KMS-11 (cell line): Measurements from ENCODE around the gene GPR142.

Experiments used
- H2AFZ ChIP-seq: fragments of 200-600 bp; sonication (generic); 2 replicates; pipeline ENCODE4 v1.6.1; 2016; ENCODE audit warnings: antibody characterized with exemption, mixed run types, low read depth
- H3K27ac ChIP-seq: fragments of 200-600 bp; sonication (generic); 2 replicates; pipeline ENCODE4 v1.6.1; 2016; ENCODE audit warnings: mild to moderate bottlenecking, mixed run types
- H3K27me3 ChIP-seq: fragments of 200-600 bp; sonication (generic); 2 replicates; pipeline ENCODE4 v1.6.1; 2017; ENCODE audit warnings: mild to moderate bottlenecking, low read depth, mixed run types, moderate library complexity; ENCODE audit not compliant: insufficient read depth
- H3K36me3 ChIP-seq: fragments of 200-600 bp; sonication (generic); 2 replicates; pipeline ENCODE4 v1.6.1; 2017; ENCODE audit warnings: mild to moderate bottlenecking, mixed run types; ENCODE audit not compliant: insufficient read depth
- H3K4me1 ChIP-seq: fragments of 200-600 bp; sonication (generic); 2 replicates; pipeline ENCODE4 v1.6.1; 2016; ENCODE audit warnings: mild to moderate bottlenecking, low read depth, mixed run types; ENCODE audit not compliant: poor library complexity, severe bottlenecking
- H3K4me2 ChIP-seq: fragments of 200-600 bp; sonication (generic); 2 replicates; pipeline ENCODE4 v1.7.0; 2016; ENCODE audit warnings: mild to moderate bottlenecking, mixed run types
- H3K4me3 ChIP-seq: fragments of 200-600 bp; sonication (generic); IDR thresholded peaks from 2 replicates; pipeline ENCODE4 v1.6.1; 2017; ENCODE audit warnings: low read depth, low read length, mixed read lengths; ENCODE audit not compliant: insufficient read depth
- H3K79me2 ChIP-seq: fragments of 200-600 bp; sonication (generic); 2 replicates; pipeline ENCODE4 v1.6.1; 2016; ENCODE audit warnings: low read depth, mixed run types; ENCODE audit not compliant: insufficient read depth
- H3K9ac ChIP-seq: fragments of 200-600 bp; sonication (generic); 2 replicates; pipeline ENCODE4 v1.6.1; 2016; ENCODE audit warnings: mild to moderate bottlenecking, mixed run types
- H4K20me1 ChIP-seq: fragments of 200-600 bp; sonication (generic); 2 replicates; pipeline ENCODE4 v1.6.1; 2016; ENCODE audit warnings: mild to moderate bottlenecking, mixed run types; ENCODE audit not compliant: insufficient read depth
- CTCF ChIP-seq: fragments of 200-600 bp; sonication (generic); conservative IDR thresholded peaks from 2 replicates; pipeline ENCODE4 v1.6.1; 2017; ENCODE audit warnings: low read depth, mild to moderate bottlenecking, antibody characterized with exemption, low read length, moderate library complexity, mixed read lengths

GPR142 gene

GRCh38 chr17:74415608-74416396 is 48.5 kb downstream of the GPR142 start:
- H3K79me2 ChIP-seq, result no peaks in the 10 kb centered on the region
- H2AFZ ChIP-seq, result no peak overlapping the region
- no peak overlapping the region for H3K4me3 ChIP-seq
- no peak overlapping the region for H3K27ac ChIP-seq
- H3K4me2 ChIP-seq, result no peak overlapping the region
- H3K27me3 ChIP-seq, result peaks cover 66% of the 10 kb centered on the region
- no peak for TF ChIP-seq CTCF
- H3K4me1 ChIP-seq, result no peaks in the 10 kb centered on the region
- no peaks in the 10 kb centered on the region for H3K36me3 ChIP-seq
- no peaks in the 10 kb centered on the region for H4K20me1 ChIP-seq
- H3K9ac ChIP-seq, result no peak overlapping the region

GRCh38 chr17:74417178-74418045 is 50.1 kb downstream of the GPR142 start:
- Histone ChIP-seq H3K4me2 (no peak overlapping the region), H4K20me1 (no peaks in the 10 kb centered on the region), H3K27ac (no peak overlapping the region), H3K4me3 (no peak overlapping the region), H3K27me3 (peaks cover 67% of the 10 kb centered on the region), H3K9ac (no peak overlapping the region), H2AFZ (no peak overlapping the region), H3K4me1 (no peaks in the 10 kb centered on the region), H3K36me3 (no peaks in the 10 kb centered on the region), H3K79me2 (no peaks in the 10 kb centered on the region)
- no peak for TF ChIP-seq CTCF

- H3K79me2 ChIP-seq, result no peaks in the 10 kb centered on the region
- H3K4me1 ChIP-seq, result no peaks in the 10 kb centered on the region
- H4K20me1 ChIP-seq, result no peaks in the 10 kb centered on the region
- H3K4me2 ChIP-seq, result no peak overlapping the region
- H3K36me3 ChIP-seq, result no peaks in the 10 kb centered on the region
- peaks cover 61% of the 10 kb centered on the region for H3K27me3 ChIP-seq
- TF ChIP-seq CTCF, result no peak
- H3K4me3 ChIP-seq, result no peak overlapping the region
- H3K9ac ChIP-seq, result no peak overlapping the region
- H3K27ac ChIP-seq, result no peak overlapping the region
- H2AFZ ChIP-seq, result no peak overlapping the region
Observed at GRCh38 chr17:74419928-74420411, 52.7 kb downstream of the GPR142 start.
